Astrocyte of the spinal cord (primary cell): ENCODE data around the gene CXCL16.

Experiments used
- DNase-seq: peaks from one replicate; pipeline ENCODE4 v3.0.0; 2011; ENCODE audit warnings: low read depth, low spot score
- H3K4me3 ChIP-seq: 2 replicates; pipeline ENCODE4 v1.5.1; 2011; ENCODE audit warnings: low read depth, mild to moderate bottlenecking, low read length, moderate library complexity
- CTCF ChIP-seq: IDR thresholded peaks from 2 replicates; pipeline ENCODE4 v1.5.1; 2012; ENCODE audit warnings: low read depth, mild to moderate bottlenecking, low read length, inconsistent platforms
- in situ Hi-C: cut with HindIII; loops from 2 replicates; pipeline ENCODE4 v1.10.0; 2017; ENCODE audit warnings: low sequenced_read_pairs

Gene CXCL16

GRCh38 chr17:4739122-4740024, at the start of gene CXCL16, which contains the start of gene ZMYND15:
Gene CXCL16, minus strand, starts transcription at chr17:4739928. Its CDS starts 589 bp downstream, at chr17:4739339.
Gene ZMYND15, plus strand, starts transcription at chr17:4739833. Its CDS starts 716 bp downstream, at chr17:4740549.
- in situ Hi-C loops: no loop called here
- peak within 1 kb of the TSS; percentile 50 for H3K4me3 ChIP-seq
- no peak for TF ChIP-seq CTCF
- DNase-seq: peak; percentile 28

GRCh38 chr17:4788807-4789700, 49.3 kb upstream of the CXCL16 start, which contains the start of gene GLTPD2:
Gene GLTPD2, plus strand, starts transcription at chr17:4788964. Its CDS starts 48 bp downstream, at chr17:4789012.
- no peak for TF ChIP-seq CTCF
- in situ Hi-C loops: no loop called here
- no peak for DNase-seq
- peak within 1 kb of the TSS; percentile 57 for H3K4me3 ChIP-seq

- in situ Hi-C loops: no loop called here
- no peak for TF ChIP-seq CTCF
- no peak overlapping the region for H3K4me3 ChIP-seq
- no peak for DNase-seq
Observed at GRCh38 chr17:4788159-4788806, 48.6 kb upstream of the CXCL16 start.

- DNase-seq: no peak
- no peak overlapping the region for H3K4me3 ChIP-seq
- TF ChIP-seq CTCF: no peak
- in situ Hi-C loops: no loop called here
Observed at GRCh38 chr17:4786516-4786915, 46.8 kb upstream of the CXCL16 start.

GRCh38 chr17:4786106-4786511, 46.4 kb upstream of the CXCL16 start, which contains the start of gene VMO1:
Gene VMO1, minus strand, starts transcription at chr17:4786364. Its CDS starts 12 bp downstream, at chr17:4786352.
- TF ChIP-seq CTCF: no peak
- in situ Hi-C loops: no loop called here
- DNase-seq: no peak
- H3K4me3 ChIP-seq: no peak within 1 kb of the TSS
